NCI-H345 (cell line): ENCODE data around the gene NMRK1.

Experiments used
- DNase-seq: peaks from one replicate; lab custom pipeline; 2025; lab: John Stamatoyannopoulos, UW

Gene NMRK1

DNA sequence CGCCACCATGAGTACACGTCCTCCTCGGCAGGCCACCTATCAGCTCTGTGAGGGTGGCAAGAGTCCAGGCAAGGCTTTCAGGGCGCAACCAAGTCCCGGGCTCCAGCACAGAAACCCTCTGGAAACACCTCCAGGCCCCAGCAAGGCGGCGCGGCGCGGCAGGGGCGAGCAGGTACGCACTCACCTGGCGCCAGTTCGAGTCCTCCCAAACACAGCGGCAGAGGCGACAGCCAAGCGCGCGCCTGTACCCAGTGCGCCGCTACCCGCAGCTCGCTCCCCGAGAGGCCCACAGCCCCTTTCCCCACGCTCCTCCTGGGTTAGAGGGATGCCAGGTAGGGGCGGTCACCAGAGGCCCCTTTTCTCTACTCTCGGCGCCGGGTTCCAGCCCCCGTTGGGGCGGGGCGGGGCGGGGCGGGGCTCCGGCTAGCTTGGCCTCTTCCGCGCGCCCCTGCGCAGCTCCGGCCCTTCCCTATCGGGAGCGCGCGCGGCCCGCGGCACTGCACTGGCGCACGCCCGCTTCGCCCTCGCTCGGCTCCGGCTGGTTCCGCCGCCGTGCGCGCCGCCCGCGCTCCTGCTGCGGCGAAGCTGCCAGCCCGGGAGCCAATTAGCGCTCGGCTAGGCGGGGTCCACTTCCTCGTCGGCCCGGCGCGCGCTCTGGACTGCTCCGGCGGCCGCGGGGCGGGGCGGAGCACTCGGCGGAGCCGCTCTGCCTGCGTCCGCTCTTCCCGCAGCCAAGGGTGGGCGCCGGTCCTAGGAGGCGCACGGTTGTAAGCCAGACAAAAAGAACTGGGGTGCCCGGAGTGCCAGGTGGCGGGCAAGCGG, at the start of gene NMRK1, which contains the start of gene OSTF1:
NMRK1 (minus strand) TSS at position 332 of the 822 bp plus-strand sequence. CDS start 5,040 bp downstream, outside the sequence.
OSTF1 (plus strand) TSS at position 691 of the 822 bp plus-strand sequence. CDS start 179 bp downstream, outside the sequence.
- DNase-seq = peak; percentile 97

GRCh38 chr9:75134495-75134894, 46.5 kb upstream of the NMRK1 start:
- no peak for DNase-seq

GRCh38 chr9:75133396-75133795, 45.4 kb upstream of the NMRK1 start:
- no peak for DNase-seq

GRCh38 chr9:75132244-75132643, 44.3 kb upstream of the NMRK1 start:
- DNase-seq = no peak

DNA sequence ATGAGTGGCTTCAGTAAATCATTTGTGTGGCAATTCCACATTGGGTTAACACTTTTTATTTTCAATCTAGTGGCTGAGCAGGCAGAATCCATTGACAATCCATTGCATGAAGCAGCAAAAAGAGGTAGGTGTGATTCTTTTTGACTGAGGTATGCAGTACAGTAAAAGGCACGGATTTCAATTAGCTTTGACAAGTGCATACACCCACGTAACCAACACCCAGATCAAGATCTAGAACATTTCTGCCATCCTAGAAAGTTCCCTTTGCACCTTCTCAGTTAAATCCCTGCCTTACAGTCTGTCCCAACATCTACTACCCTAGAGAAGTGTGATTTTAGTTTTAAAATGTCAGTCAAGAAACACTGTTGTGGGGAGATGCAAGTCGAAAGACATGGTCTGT, 43.7 kb upstream of the NMRK1 start:
- DNase-seq = no peak

GRCh38 chr9:75130621-75131230, 42.8 kb upstream of the NMRK1 start:
- DNase-seq = no peak

DNA sequence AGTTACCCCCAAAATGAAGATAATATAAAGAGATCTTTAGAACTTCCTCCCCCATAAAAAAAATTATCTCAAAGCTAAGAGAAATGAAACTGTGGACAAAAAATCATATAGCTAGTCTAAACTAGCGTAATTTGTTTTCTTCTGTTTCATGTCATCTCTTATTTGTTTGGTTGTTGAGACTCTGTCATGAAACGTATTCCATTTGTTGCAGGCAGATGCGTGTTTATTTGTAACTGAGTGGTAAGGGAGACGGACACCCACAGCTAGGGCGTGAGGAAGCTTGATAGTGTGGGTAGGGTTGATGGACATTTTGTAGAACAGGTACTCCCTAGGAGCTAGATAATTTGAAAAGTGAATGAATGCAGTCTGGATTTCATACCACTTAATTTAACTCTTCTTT, 42.2 kb upstream of the NMRK1 start:
- DNase-seq = no peak

GRCh38 chr9:75128535-75128934, 40.6 kb upstream of the NMRK1 start:
- DNase-seq = no peak

- no peak for DNase-seq
These were observed 35.7 kb upstream of the NMRK1 start for GRCh38 chr9:75123696-75124095.

DNA sequence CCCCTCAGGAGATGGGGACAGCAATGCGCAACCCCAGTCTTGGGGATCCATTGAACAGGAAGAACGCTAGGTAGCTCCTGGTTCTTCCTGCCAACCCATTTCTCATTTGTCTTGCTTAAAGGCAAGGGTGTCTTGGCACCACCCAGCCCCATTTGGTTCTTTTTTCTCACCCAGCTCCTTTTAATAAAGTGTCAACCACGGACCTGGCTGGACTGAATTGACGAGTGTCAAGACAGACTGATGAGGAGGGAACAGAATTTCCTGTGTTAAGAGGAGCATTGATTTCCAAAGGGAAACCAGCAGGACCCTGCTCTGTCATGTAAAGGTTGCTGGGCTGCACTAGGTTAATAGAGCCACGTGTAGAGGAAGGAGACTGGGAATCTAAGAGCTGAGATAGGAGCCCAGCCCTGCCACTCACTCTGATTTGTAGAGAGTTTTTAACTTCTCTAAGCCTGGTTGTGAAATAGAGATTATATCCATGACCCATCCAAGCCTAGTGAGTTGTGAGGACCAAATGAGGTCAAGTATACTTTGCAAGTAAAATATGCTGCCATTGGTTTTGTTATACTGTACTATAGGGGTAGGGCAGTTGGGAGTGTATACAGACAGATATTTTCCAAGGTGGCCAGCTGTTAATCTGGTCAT, 34.1 kb upstream of the NMRK1 start:
- DNase-seq = no peak

- no peak for DNase-seq
These were observed 32.7 kb upstream of the NMRK1 start for GRCh38 chr9:75120686-75121085.

- no peak for DNase-seq
These were observed 29.6 kb upstream of the NMRK1 start for GRCh38 chr9:75117564-75117963.

DNA sequence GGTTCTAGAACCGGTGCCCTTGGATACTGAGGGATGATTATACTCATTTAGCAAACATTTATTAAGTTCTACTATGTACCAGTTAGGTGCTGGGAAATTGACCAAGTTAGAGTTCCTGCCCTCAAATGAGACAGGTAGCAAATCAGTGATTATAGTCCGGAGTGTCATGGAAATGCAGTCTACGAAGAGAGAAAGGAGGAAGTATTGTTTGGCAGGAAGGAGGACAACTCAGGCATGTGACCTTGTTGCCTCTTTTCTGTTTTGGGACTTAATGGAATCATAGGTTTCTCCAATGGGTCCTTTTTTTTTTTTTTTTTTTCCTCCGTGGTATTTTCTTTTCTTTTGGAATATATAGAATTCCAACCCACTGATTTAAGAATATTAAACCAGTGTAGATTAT, 28.4 kb upstream of the NMRK1 start:
- no peak for DNase-seq

DNA sequence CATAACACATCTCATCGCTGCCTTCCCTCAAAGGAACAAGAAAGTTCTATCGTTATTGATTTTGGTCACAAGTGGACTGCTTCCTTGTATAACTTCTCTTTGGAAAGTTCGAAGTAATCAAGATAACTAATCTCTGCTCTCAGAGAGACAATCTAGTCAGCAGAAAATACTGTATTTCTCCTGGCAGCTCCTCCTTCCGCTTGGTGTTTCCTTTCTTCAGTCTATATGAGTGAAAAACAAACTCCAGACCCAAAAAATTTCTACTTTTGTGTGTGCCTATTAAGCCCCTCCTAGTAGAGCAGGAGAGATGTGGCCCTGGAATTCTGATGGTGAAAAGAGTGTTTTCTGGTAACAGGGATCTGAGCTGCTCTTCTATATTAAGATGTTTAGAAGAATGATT, 24.8 kb upstream of the NMRK1 start:
- no peak for DNase-seq

- peak; percentile 37 for DNase-seq
These were observed 23.2 kb upstream of the NMRK1 start for GRCh38 chr9:75111019-75111622.

GRCh38 chr9:75109210-75109839, 21.4 kb upstream of the NMRK1 start:
- no peak for DNase-seq

DNA sequence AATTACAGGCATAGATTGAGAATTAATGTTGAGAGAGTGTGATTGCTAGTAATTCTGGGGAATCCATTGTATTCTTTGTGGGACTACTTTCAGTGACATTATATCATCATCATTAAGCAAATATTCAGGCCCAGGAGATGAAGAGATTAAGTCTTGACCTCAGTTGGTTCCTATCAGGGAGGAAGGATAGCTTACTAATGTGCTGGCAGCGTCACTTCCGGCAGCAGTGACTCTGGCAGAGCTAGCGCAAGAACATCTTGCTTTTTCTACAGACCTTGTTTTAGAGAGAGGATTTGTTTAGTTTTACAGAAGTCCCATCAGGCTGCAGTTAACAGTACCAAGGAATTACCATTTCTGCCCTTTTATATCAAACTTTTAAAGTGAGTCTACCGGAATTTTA, 20.6 kb upstream of the NMRK1 start:
- no peak for DNase-seq

DNA sequence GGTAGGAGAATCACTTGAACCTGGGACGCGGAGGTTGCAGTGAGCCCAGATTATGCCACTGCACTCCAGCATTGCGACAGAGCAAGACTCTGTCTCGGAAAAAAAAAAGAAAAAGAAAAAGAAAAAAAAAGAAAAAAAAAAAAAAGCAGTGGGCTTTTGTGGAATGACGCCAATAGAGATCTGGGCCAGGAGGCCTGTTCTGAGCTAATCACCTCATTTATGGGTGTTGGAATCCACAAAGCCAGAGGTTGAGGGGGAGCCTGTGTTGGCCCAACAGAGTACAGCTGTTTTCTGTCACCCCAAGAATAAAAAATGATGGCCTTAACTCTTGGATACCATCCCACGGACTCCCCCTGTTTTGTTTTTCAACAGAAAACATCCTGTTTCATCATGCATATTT, 18.9 kb upstream of the NMRK1 start:
- DNase-seq = no peak

- no peak for DNase-seq
These were observed 17.9 kb upstream of the NMRK1 start for GRCh38 chr9:75105841-75106240.

- DNase-seq = no peak
These were observed 17.1 kb upstream of the NMRK1 start for GRCh38 chr9:75105019-75105540.

GRCh38 chr9:75104607-75105006, 16.7 kb upstream of the NMRK1 start:
- DNase-seq = no peak
